DOHH2 (cell line): ENCODE measurements around the gene ELF5.

Experiments
- H3F3A ChIP-seq: fragments of 200-600 bp; sonication (generic), shearing (Covaris generic); 2 replicates; pipeline ENCODE4 v1.6.0; 2016; ENCODE audit warnings: antibody characterized with exemption, mild to moderate bottlenecking; ENCODE audit not compliant: control insufficient read depth, insufficient read depth
- H3K27ac ChIP-seq: fragments of 200-600 bp; sonication (generic); 2 replicates; pipeline ENCODE4 v1.5.1; 2014; ENCODE audit warnings: low read depth, mild to moderate bottlenecking, low read length, moderate library complexity
- H3K27me3 ChIP-seq: fragments of 200-600 bp; sonication (generic); 2 replicates; pipeline ENCODE4 v1.6.1; 2014; ENCODE audit warnings: mild to moderate bottlenecking, low read length, mixed read lengths; ENCODE audit not compliant: control insufficient read depth
- H3K36me3 ChIP-seq: fragments of 200-600 bp; sonication (generic); 2 replicates; pipeline ENCODE4 v1.6.1; 2014; ENCODE audit warnings: mild to moderate bottlenecking, low read length, moderate library complexity, mixed read lengths; ENCODE audit not compliant: control insufficient read depth
- H3K4me1 ChIP-seq: fragments of 200-600 bp; sonication (generic); 2 replicates; pipeline ENCODE4 v1.6.1; 2014; ENCODE audit warnings: mild to moderate bottlenecking, low read length, mixed read lengths; ENCODE audit not compliant: control insufficient read depth
- H3K4me2 ChIP-seq: fragments of 200-600 bp; sonication (generic); 2 replicates; pipeline ENCODE4 v1.6.0; 2014; ENCODE audit warnings: mild to moderate bottlenecking, low read length, moderate library complexity
- H3K4me3 ChIP-seq: fragments of 200-600 bp; sonication (generic); 2 replicates; pipeline ENCODE4 v1.5.1; 2014; ENCODE audit warnings: mild to moderate bottlenecking, low read length, mixed read lengths
- H3K79me2 ChIP-seq: fragments of 200-600 bp; sonication (generic); 2 replicates; pipeline ENCODE4 v1.6.1; 2014; ENCODE audit warnings: mild to moderate bottlenecking, low read length, mixed read lengths; ENCODE audit not compliant: control insufficient read depth
- H3K9me2 ChIP-seq: fragments of 200-600 bp; sonication (generic); replicated peaks from 2 replicates; pipeline ENCODE4 v1.6.1; 2014; ENCODE audit warnings: mild to moderate bottlenecking, low read length, mixed read lengths; ENCODE audit not compliant: control insufficient read depth
- H3K9me3 ChIP-seq: fragments of 200-600 bp; sonication (generic); 2 replicates; pipeline ENCODE4 v1.6.1; 2014; ENCODE audit warnings: antibody characterized with exemption, low read length, mixed read lengths; ENCODE audit not compliant: control insufficient read depth, insufficient read depth
- H4K20me1 ChIP-seq: fragments of 200-600 bp; sonication (generic); 2 replicates; pipeline ENCODE4 v1.6.0; 2014; ENCODE audit warnings: low read depth, mild to moderate bottlenecking, antibody characterized with exemption, low read length, moderate library complexity; ENCODE audit not compliant: control insufficient read depth, insufficient read depth
- EZH2phosphoT487 ChIP-seq: fragments of 200-600 bp; sonication (generic); IDR thresholded peaks from 2 replicates; pipeline ENCODE4 v1.6.1; 2017; ENCODE audit warnings: borderline replicate concordance, mild to moderate bottlenecking, antibody characterized with exemption, low read length, moderate library complexity, mixed read lengths
- TF ChIP-seq, protein P1 (sequence below): fragments of 200-600 bp; sonication (generic); IDR thresholded peaks from one replicate; pipeline ENCODE4 v1.5.1; 2014; ENCODE audit warnings: antibody characterized with exemption, mild to moderate bottlenecking, low read depth, low read length; ENCODE audit not compliant: poor library complexity, severe bottlenecking

Gene ELF5

GRCh38 chr11:34444428-34444827, 69.2 kb downstream of the ELF5 start:
- H3K9me3 ChIP-seq = no peaks in the 10 kb centered on the region
- no peaks in the 10 kb centered on the region for H3K27me3 ChIP-seq
- H3K9me2 ChIP-seq = no peaks in the 10 kb centered on the region
- H3K36me3 ChIP-seq = 0 out of 2 replicates have a peak, but pooled peaks cover 3% of the 10 kb centered on the region
- no peak overlapping the region for H3K4me2 ChIP-seq
- peaks cover 50% of the 10 kb centered on the region for H3K4me1 ChIP-seq
- no peaks in the 10 kb centered on the region for H4K20me1 ChIP-seq
- no peak overlapping the region for H3K27ac ChIP-seq
- H3K79me2 ChIP-seq = peaks cover 12% of the 10 kb centered on the region
- TF ChIP-seq, protein P1, sequence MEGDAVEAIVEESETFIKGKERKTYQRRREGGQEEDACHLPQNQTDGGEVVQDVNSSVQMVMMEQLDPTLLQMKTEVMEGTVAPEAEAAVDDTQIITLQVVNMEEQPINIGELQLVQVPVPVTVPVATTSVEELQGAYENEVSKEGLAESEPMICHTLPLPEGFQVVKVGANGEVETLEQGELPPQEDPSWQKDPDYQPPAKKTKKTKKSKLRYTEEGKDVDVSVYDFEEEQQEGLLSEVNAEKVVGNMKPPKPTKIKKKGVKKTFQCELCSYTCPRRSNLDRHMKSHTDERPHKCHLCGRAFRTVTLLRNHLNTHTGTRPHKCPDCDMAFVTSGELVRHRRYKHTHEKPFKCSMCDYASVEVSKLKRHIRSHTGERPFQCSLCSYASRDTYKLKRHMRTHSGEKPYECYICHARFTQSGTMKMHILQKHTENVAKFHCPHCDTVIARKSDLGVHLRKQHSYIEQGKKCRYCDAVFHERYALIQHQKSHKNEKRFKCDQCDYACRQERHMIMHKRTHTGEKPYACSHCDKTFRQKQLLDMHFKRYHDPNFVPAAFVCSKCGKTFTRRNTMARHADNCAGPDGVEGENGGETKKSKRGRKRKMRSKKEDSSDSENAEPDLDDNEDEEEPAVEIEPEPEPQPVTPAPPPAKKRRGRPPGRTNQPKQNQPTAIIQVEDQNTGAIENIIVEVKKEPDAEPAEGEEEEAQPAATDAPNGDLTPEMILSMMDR = no peak
- no peak for TF ChIP-seq EZH2phosphoT487
- H3K4me3 ChIP-seq = no peak overlapping the region
- no peaks in the 10 kb centered on the region for H3F3A ChIP-seq

DNA sequence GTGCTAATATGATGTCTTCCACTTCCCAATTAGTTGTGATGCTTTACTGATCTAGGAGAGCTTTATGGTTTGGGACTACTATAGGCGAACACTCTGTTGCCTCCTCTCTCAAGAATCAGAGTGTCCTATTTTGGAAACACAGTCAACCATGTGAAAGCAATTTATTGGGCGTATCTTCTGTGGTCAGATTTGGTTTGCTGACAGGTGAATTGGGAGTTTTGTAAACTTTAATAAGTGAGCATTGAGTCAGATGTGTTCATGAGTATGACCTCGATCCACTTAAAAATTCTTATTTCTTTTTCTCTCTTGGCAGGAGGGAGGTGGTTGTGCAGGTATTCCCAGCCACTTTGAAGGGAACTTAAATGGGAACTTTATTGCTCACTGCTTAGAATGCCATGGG, 70.5 kb downstream of the ELF5 start:
- no peaks in the 10 kb centered on the region for H3K9me3 ChIP-seq
- no peaks in the 10 kb centered on the region for H4K20me1 ChIP-seq
- peaks cover 14% of the 10 kb centered on the region for H3K79me2 ChIP-seq
- no peak overlapping the region for H3K4me2 ChIP-seq
- H3K36me3 ChIP-seq = 0 out of 2 replicates have a peak, but pooled peaks cover 3% of the 10 kb centered on the region
- no peaks in the 10 kb centered on the region for H3K9me2 ChIP-seq
- H3K27ac ChIP-seq = no peak overlapping the region
- no peaks in the 10 kb centered on the region for H3F3A ChIP-seq
- H3K27me3 ChIP-seq = no peaks in the 10 kb centered on the region
- TF ChIP-seq, protein P1 = no peak
- no peak for TF ChIP-seq EZH2phosphoT487
- peaks cover 38% of the 10 kb centered on the region for H3K4me1 ChIP-seq
- H3K4me3 ChIP-seq = no peak overlapping the region

DNA sequence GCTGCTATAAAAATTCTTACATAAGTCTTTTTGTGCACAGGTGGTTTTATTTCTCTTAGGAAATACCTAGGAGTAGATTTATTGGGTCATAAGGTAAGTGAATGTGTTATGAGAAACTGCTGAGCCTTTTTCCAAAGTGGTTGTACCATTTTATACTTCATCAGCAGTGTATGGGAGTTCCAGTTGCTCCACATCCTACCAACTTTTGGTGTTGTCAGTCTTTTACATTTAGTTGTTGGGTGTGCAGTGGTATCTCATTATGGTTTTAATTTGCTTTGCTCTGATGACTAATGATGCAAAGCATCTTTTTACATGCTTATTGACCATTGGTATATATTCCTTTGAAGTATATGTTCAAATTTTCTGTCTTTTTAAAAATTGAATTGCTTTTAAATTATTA, 71.8 kb downstream of the ELF5 start:
- TF ChIP-seq, protein P1 = no peak
- TF ChIP-seq EZH2phosphoT487 = no peak
- Histone ChIP-seq H3K36me3 (0 out of 2 replicates have a peak, but pooled peaks cover 3% of the 10 kb centered on the region), H3K9me3 (no peaks in the 10 kb centered on the region), H3K27ac (no peak overlapping the region), H3K27me3 (no peaks in the 10 kb centered on the region), H3K4me2 (no peak overlapping the region), H3K4me1 (peaks cover 38% of the 10 kb centered on the region), H3K9me2 (no peaks in the 10 kb centered on the region), H4K20me1 (no peaks in the 10 kb centered on the region), H3K4me3 (no peak overlapping the region), H3K79me2 (peaks cover 14% of the 10 kb centered on the region), H3F3A (no peaks in the 10 kb centered on the region)
